ENCODE measurements around the gene MKRN2OS.

MKRN2OS gene

DNA sequence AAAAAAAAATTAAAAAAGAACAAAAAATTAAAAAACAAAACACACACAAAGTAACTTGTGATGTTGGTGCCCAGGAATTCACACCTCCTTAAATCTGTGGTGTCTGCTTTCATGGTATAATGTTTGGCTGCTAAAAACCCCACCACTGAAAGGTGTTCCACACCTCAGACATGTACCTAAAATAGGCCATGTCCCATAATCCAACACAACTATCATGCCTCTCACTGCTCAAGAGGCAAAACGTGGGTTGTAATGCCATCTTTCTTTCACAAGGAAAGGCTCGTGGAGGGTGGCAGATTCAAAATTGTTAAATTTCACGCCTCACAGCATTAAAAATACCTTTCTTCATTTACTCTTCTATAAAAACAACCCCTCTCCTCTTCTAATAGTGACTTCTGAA is 41.1 kb upstream of the MKRN2OS start:
- DNase-seq (ENCODE audit: low spot score), result no peak
- no peak for TF ChIP-seq CTCF (IDR thresholded peaks at IDR 0.05)
- H3K4me3 ChIP-seq, result no peak overlapping the region
- H3K27ac ChIP-seq, result no peak overlapping the region

GRCh38 chr3:12585970-12586369 is 40.7 kb upstream of the MKRN2OS start:
- TF ChIP-seq CTCF (IDR thresholded peaks at IDR 0.05), result no peak
- no peak overlapping the region for H3K27ac ChIP-seq
- H3K4me3 ChIP-seq, result no peak overlapping the region
- DNase-seq (ENCODE audit: low spot score), result no peak

DNA sequence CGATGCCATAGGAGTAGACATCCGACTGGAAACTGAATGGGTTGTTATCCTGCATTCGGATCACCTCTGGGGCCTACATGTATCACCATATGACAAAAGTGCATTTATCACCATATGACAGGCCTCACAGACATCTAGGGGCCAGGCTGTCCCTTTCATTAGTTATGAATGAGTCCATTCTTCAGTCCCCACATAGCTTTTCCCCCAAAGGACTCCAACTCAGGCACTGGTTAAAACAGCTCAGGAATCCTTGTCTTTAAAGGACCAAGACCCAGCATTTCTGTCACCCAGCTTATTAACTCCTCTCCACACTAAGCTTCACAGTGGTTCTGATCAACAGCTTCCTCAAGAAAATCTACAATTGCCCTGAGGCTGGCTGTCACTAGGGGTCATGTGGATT is 39.9 kb upstream of the MKRN2OS start:
- DNase-seq (ENCODE audit: low spot score), result no peak
- H3K27ac ChIP-seq, result peak overlapping the region in 1 of 2 donors; percentile 10
- no peak for TF ChIP-seq CTCF (IDR thresholded peaks at IDR 0.05)
- no peak overlapping the region for H3K4me3 ChIP-seq

- H3K4me3 ChIP-seq, result no peak overlapping the region
- no peak overlapping the region for H3K27ac ChIP-seq
- DNase-seq (ENCODE audit: low spot score), result no peak
- TF ChIP-seq CTCF (IDR thresholded peaks at IDR 0.05), result no peak
Observed at GRCh38 chr3:12584083-12584482, 38.8 kb upstream of the MKRN2OS start.

GRCh38 chr3:12583280-12583679 is 38.0 kb upstream of the MKRN2OS start:
- DNase-seq (ENCODE audit: low spot score), result no peak
- Histone ChIP-seq H3K27ac (no peak overlapping the region), H3K4me3 (no peak overlapping the region)
- no peak for TF ChIP-seq CTCF (IDR thresholded peaks at IDR 0.05)

- TF ChIP-seq CTCF (IDR thresholded peaks at IDR 0.05), result no peak
- no peak for DNase-seq (ENCODE audit: low spot score)
- Histone ChIP-seq H3K4me3 (no peak overlapping the region), H3K27ac (no peak overlapping the region)
Observed at GRCh38 chr3:12582730-12583129, 37.4 kb upstream of the MKRN2OS start.

- no peak overlapping the region for H3K4me3 ChIP-seq
- H3K27ac ChIP-seq, result peak overlapping the region in 1 of 2 donors; percentile 24
- no peak for TF ChIP-seq CTCF (IDR thresholded peaks at IDR 0.05)
- no peak for DNase-seq (ENCODE audit: low spot score)
Observed at GRCh38 chr3:12579905-12580304, 34.6 kb upstream of the MKRN2OS start.

All from coronary artery (tissue), 2 donors.